ACHN (cell line): ENCODE results near the gene TAF9B.
"Not testable (repeated sequence)": the region's sequence is repeated elsewhere in the genome, so short reads cannot be mapped to it uniquely, and the experiment has no call there.

Experiments used
- DNase-seq: peaks from one replicate; pipeline ENCODE4 v3.0.0-alpha.2; 2015
- in situ Hi-C: cut with HindIII; loops from 2 replicates; pipeline ENCODE4 v1.10.0; 2017; ENCODE audit warnings: low sequenced_read_pairs, low pct_ligation_motif_present, low pct_unique_long_range_greater_than_20kb

Gene TAF9B

DNA sequence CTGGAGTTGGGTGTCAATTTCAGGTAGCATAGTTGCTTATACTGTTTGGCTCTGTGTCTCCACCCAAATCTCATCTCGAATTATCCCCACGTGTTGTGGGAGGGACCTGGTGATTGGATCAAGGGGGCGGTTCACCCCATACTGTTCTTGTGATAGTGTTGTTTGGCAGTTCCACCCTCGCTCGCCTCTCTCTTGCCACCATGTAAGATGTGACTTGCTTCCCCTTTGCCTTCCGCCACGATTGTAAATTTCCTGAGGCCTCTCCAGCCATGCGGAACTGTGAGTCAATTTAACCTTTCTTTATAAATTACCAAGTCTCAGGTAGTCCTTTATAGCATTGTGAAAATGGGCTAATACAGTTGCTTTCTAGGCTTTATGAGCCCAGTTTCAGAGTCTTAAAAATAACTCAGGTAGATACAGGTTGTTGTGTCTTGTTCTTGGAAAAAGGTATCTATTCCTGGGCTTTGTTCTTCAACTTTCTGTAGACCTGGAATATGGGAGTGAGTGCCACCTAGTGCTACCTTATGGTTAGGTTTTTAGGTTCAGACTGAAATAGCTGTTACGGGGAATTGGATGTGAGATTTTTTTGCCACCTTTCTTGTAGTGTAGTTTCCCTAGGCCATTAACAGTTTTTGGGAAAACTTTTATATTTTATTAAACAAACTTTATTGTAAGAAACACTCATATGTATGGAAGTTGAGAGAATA lies 19.8 kb downstream of the TAF9B start:
- no peak for DNase-seq
- in situ Hi-C loops = no loop called here

DNA sequence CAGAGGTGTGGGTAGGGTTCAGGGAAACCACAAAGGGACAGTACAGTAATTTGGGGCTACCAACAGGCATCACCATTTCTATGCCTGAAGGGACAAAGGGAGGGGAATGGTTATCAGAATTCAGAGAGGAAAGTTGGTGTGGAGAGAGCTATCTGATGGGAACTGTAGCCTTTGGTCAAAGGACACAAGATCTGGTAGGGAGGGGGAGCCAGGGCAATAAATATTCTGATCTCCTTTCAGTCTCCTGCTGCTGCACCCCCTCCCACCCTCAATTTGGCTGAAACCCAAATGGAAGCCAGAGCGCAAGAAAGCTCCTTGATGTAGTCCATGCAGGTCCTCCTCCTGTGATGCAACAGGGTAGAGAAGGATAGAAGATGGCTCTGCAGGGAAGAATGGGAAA lies 20.8 kb downstream of the TAF9B start:
- in situ Hi-C loops = no loop called here

DNA sequence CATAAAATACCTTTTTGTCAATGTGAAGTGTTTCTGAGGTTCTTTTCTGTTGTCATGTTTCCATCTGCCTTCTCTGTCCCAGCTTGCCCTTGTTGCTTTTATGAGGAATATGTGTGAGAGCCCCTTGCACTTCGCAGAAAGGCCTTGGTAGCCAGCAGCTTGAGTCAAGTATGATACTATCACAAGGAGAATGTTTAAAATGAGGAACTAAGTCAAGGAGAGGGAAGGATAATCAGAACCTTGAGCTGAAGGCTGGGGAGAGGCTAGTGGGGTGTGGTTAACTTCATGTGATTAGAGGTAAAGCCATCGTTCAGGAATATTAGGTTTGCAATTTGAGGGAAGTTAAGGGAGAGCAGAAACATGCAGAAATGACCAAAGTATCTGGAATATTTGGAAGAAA lies 22.7 kb downstream of the TAF9B start:
- DNase-seq = no peak
- in situ Hi-C loops = no loop called here

More for the DNA sequence above, 20.8 kb downstream of the TAF9B start:
- no peak for DNase-seq

DNA sequence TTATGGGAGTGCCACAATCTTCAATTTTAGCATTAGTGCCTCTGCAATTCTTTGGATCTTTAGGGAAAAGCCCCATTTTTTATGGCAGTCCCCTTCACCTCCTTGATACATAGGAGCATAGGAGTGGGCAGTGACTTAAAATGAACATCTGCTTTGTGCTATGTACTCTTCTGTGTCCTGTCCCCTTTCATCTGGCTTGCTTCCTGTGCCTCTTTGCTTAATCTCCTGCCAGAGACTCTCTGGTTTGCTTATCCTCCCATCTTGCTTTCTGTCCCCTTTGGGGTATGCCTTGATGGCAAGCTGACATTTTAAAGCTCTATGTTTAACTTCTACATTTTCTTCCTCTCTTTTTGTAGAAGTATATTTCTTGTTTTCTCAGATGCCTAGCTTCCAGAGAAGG lies 23.1 kb downstream of the TAF9B start:
- no peak for DNase-seq
- in situ Hi-C loops = no loop called here

DNA sequence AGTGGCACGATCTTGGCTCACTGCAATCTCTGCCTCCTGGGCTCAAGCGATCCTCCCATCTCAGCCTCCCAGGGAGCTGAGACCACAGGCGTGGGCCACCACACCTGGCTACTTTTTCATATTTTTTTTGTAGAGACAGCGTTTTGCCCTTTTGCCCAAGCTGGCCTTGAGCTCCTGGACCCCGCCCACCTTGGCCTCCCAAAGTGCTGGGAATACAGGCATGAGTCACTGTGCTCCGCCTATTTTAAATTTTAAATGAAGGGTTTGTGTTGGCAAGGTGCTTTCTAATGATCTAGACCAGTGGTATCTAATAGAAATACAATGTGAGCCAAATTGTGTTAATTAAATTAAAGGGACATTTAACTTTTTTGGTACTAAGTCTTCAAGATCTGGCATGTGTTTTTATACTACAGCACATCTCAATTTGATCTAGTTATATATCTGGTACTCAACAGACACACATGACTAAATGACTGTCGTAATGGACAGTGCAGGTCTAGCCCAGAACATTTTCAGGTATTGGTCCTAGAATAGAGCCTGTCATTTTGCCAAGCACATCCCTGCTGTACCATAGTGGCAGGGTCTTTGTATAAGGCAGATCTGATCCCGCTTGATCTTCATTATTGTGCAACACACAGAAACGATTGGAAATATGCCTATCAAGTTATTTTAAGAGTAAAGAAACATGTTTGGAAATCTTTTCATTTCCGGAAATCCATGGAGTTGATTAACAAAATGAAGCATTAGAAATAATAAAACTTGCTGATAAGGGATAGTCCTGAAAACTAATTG lies 28.1 kb downstream of the TAF9B start:
- DNase-seq = no peak
- in situ Hi-C loops = no loop called here

DNA sequence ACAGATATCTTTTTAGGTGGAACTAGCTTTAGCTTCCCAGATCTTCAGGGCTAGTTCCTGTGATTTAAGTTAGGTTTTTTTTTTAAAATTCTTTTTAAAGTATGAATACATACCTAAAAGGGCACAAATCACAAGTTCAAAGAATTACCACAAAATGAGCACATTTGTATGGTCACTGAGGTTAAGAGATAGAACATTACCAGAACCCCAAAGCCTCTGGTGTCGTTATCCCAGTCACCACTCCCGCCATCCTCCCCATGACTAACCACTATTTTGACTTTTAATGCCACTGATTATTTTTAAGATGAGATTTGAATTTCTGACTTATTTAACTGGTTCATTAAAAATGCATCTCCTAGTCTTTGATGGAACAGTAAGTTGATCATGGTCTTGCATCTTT lies 30.0 kb downstream of the TAF9B start:
- DNase-seq = no peak
- in situ Hi-C loops = no loop called here

DNA sequence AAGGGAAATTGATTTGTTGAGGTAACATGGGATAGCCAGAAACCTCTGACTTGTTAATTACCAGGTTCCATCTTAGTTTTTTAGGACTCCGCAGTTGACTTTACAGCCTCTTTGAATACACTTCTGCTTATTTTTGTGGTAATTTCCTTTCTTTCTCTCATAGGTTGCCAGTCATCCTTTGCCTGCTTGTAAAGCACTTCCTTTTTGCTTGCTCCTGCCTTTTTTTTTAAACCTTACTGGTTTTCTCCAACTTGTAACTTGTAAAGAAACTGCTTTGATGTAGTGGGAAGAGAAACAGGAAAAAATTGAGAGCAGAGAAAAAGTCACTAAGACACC lies 32.8 kb downstream of the TAF9B start:
- DNase-seq = no peak
- in situ Hi-C loops = no loop called here

DNA sequence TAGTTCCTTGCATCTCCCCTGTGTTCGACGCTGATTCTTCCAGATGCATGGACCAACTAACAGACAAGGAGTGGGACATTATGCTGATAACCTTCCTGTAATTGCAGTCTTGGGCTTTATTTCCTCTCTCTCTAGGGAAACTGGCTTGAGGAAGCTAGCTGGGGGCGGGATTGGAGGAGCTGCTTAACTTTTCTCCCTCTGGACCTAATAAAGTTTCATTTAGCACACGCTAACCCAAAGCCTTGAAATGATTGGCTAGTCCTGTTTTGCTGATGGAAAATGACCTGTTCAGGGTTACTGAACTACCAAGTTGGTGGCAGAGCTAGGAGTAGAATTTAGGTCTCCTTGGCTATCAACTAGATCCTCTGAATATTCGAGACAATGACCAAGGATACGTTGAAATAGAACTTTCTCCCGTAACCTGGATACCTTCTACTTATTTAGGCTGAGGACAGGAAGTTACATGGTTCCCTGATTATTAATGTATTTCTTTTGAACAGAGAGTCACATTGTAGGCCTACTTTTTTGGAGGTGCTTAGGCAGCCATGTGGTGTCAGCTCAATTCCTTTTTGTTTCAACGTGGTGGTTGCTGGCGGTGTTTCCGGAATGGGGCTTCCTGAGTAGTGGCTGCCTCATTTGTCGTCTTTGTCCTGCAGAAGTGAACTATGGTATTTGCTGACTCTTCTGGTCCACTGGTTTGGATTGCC lies 33.4 kb downstream of the TAF9B start:
- no peak for DNase-seq
- in situ Hi-C loops = no loop called here

DNA sequence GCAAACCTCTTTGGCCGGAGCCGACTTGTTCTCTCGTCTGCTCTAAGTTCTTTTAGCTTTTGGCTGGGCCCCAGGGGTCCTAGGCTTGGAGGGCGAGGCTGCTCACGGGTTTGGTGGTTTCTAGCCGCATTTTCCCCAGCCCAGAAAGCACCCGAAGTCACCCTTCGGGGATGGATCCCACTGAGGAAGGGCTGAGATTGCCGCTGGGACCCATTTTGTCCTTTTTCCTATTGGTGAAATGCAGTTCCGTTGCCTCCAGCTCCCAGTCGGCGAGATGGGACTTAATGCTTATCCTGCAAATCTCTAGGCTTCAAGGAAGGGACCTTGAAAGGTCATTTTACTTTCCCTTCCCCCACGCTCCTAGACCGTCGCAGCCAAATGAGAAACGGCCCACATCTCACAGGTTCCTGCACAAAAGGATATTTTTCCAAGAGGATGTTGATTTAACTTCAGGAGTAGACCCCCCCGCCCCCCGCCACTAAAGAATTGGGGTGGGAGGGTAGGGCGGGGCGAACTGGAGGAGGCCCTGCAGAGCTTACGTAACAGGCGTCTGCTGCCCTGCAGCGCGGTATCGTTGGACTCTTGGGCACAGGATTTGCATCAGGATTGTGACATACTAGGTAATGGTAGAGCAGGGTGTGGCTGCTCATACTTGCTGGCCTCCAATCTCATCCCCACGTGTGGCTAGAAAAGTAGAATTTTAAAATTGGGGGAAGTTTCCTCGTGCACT lies 34.8 kb downstream of the TAF9B start:
- in situ Hi-C loops = no loop called here

DNA sequence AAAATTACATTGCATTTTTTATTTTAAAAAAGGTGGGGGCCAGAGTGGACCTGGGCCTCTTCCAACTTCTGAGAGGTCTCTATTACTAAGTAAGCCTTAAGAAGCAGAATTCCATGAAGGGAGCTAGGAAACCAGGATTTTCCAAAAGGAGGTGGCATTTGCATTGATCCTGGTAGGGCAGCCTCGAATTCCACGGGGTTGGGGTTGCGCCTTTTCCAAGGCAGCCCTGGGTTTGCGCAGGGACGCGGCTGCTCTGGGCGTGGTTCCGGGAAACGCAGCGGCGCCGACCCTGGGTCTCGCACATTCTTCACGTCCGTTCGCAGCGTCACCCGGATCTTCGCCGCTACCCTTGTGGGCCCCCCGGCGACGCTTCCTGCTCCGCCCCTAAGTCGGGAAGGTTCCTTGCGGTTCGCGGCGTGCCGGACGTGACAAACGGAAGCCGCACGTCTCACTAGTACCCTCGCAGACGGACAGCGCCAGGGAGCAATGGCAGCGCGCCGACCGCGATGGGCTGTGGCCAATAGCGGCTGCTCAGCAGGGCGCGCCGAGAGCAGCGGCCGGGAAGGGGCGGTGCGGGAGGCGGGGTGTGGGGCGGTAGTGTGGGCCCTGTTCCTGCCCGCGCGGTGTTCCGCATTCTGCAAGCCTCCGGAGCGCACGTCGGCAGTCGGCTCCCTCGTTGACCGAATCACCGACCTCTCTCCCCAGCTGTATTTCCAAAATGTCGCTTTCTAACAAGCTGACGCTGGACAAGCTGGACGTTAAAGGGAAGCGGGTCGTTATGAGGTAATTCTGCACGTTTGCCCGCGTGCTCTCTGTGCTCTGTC lies 35.6 kb downstream of the TAF9B start, which contains the start of gene PGK1:
Gene PGK1, plus strand, starts transcription at position 626 of the 824 bp plus-strand sequence. Its CDS starts 93 bp downstream, at position 719.
- in situ Hi-C loops = no loop called here
- peak; percentile 90 for DNase-seq

More for the DNA sequence above, 34.8 kb downstream of the TAF9B start:
- peak; percentile 33 for DNase-seq

DNA sequence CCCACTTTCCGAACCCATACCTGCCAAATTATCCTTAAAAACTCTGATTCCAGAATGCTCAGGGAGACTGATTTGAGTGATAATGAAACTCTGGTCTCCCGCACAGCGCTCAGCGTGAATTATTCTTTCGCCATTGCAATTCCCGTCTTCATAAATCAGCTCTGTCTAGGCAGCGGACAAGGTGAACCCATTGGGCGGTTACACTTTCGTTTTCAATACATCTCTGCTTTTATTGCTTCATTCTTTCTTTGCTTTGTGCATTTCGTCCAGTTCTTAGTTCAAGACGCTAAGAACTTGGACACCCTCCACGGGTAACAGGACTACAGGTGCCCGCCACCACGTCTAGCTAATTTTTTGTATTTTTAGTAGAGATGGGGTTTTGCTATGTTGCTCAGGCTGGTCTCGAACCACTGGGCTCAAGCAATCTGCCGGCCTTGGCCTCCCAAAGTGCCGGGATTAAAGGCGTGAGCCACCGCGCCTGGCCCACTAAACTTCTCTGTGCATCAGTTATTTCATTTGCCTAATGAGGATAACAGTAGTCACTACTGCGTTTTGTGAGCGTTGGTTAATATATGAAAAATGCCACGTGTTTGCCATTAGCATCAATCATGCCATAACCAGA lies 36.3 kb downstream of the TAF9B start:
- in situ Hi-C loops = no loop called here
- no peak for DNase-seq

DNA sequence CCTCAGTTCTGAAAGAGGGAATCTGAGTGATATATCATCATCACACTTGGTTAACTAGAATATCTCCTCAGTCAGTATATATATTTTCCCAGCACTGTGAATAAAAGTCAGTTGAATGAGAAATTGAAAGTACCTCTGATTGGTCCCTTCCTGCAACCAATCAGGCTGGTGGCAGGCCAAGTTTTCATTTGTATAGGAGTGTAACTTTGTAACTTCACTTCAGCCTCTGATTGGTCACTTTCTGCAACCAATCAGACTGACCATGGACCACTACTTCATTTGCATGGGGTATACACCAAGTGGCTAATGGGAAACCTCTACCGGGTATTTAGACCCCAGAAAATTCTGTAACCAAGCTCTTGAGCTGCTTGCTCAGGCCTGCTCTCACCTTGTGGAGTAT lies 37.4 kb downstream of the TAF9B start:
- peak; percentile 8 for DNase-seq

DNA sequence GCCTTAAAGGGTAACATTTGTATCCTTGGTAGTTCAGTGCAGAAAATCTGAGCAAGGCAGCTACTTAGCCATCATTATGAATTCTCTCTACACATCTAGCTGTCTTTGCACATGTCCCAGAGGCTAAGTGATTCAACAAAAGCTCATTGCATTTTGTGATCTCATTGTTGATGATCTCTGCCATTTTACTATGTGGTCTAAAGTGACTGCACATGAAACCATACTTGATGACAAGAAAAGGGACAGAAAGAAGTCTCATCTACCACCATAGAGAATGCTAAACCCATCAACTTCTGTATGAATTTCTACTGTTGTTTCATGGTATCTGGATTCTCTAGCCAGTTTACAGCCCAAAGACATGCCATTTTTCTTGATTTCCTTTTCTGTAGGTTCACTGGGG lies 41.3 kb downstream of the TAF9B start:
- in situ Hi-C loops = no loop called here
- DNase-seq = no peak

More for the DNA sequence above, 37.4 kb downstream of the TAF9B start:
- in situ Hi-C loops = no loop called here

DNA sequence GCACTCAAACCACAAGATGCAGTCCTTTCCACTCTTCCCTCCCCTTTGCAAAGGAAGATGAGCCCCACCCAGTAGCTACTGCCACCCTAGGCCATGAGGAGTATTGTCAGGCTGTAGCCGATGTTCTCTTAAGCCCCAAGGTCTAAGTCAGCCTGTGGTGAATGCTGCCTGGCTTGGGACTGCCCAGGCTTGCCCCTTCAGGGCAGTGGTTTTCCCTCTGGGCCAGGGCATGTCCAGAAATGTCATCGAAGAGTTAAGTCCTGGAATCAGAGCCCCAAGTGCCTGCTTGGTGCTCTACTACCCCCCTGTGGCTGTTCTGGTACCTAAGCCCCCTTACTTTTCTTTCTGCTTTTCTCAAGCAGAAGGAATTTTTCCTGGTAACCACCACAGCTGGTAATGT lies 47.2 kb downstream of the TAF9B start:
- in situ Hi-C loops = no loop called here
- DNase-seq = peak; percentile 47

DNA sequence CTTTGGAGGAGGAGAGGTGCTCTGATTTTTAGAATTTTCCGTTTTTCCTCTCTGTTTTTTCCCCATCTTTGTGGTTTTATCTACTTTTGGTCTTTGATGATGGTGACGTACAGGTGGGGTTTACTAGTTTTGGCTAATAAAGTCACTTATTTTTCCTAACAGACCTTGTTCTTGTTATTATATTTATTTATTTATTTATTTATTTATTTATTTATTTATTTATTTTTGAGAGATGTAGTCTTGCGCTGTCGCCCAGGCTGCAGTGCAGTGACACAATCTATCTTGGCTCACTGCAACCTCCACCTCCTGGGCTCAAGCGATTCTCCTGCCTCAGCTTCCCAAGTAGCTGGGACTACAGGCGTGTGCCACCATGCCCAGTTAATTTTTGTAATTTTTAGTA lies 58.0 kb downstream of the TAF9B start:
- DNase-seq, in situ Hi-C loops: not testable (repeated sequence)
